K562 (cell line): ENCODE results near the gene POP7. TPM values are rescaled to one million over a fixed set of nuclear protein-coding genes. Genes with fewer than 3 reads are reported as not detected.

Source experiments
- AFF4 ChIP-seq: sonication (generic); formaldehyde crosslinking; IDR thresholded peaks from 2 replicates; pipeline ENCODE4 v1.8.0; 2023; ENCODE audit warnings: mild to moderate bottlenecking, missing genetic modification reagents
- BCOR ChIP-seq: fragments of 450-650 bp; IDR thresholded peaks from 2 replicates; pipeline ENCODE4 v1.6.1; 2016
- CSDE1 ChIP-seq, 2 experiments: fragments of 450-650 bp; IDR thresholded peaks; 2 replicates each; pipeline ENCODE4 v1.6.1; 2016; ENCODE audit warnings: mild to moderate bottlenecking in 1 of 2
- FOXO4 ChIP-seq: fragments of 450-650 bp; formaldehyde crosslinking; IDR thresholded peaks from 2 replicates; pipeline ENCODE4 v1.4.0; 2020; ENCODE audit warnings: mild to moderate bottlenecking, moderate library complexity
- HMGXB4 ChIP-seq: sonication (generic); formaldehyde crosslinking; IDR thresholded peaks from 2 replicates; pipeline ENCODE4 v1.8.1; 2023; ENCODE audit warnings: mild to moderate bottlenecking, missing genetic modification reagents
- KLF13 ChIP-seq: fragments of 450-650 bp; IDR thresholded peaks from 2 replicates; pipeline ENCODE4 v1.6.1; 2016; ENCODE audit warnings: missing genetic modification characterization, low read depth, mild to moderate bottlenecking, missing compliant biosample characterization, moderate library complexity, borderline replicate concordance
- MNT ChIP-seq, 2 experiments: fragments of 450-650 bp; conservative IDR thresholded peaks; 2 replicates each; pipeline ENCODE4 v1.6.1; 2017; ENCODE audit warnings: mild to moderate bottlenecking in 2 of 2, moderate library complexity in 2 of 2
- NR2F6 ChIP-seq: fragments of 450-650 bp; formaldehyde crosslinking; IDR thresholded peaks from 2 replicates; pipeline ENCODE4 v1.4.0; 2020; ENCODE audit warnings: mild to moderate bottlenecking
- PCBP2 ChIP-seq: fragments of 200-400 bp; formaldehyde crosslinking; IDR thresholded peaks from 2 replicates; pipeline ENCODE4 v1.6.1; 2018; ENCODE audit warnings: low read length, low read depth, mild to moderate bottlenecking, moderate library complexity; ENCODE audit not compliant: poor library complexity, severe bottlenecking
- PTBP1 ChIP-seq: fragments of 200-400 bp; formaldehyde crosslinking; IDR thresholded peaks from 2 replicates; pipeline ENCODE4 v1.6.1; 2017; ENCODE audit warnings: low read depth, low read length
- RERE ChIP-seq: sonication (generic); formaldehyde crosslinking; IDR thresholded peaks from 2 replicates; pipeline ENCODE4 v1.8.0; 2023; ENCODE audit warnings: missing genetic modification reagents, mild to moderate bottlenecking, borderline replicate concordance
- TBP ChIP-seq: optimal IDR thresholded peaks from 2 replicates; pipeline ENCODE3; 2011; ENCODE audit warnings: low read depth, low read length, improper control_type of control experiment
- polyA plus RNA-seq, 8 experiments: library from polyadenylated mRNA; depleted of rRNA in 4 of 8; stranded (reverse) in 5 of 8; unstranded in 3 of 8; fragments of >200 nt; fragmentation: Nextera tagmentation in 2 of 8; fragmentation: Illumina TruSeq in 1 of 8; extraction: Ambion mirVana in 2 of 8; extraction: Trizol in 1 of 8; gene quantifications; 2 replicates each; pipeline versions ENCODE4 v1.2.1 to v1.2.3, GENCODE V29; 2011 to 2014; ENCODE audit warnings: inconsistent platforms in 1 of 8, missing spikeins in 1 of 8
- total RNA-seq, 7 experiments: library from RNA; depleted of rRNA in 6 of 7; stranded (reverse); fragments of >200 nt in 6 of 7; fragmentation: Illumina TruSeq in 2 of 7; extraction: Trizol in 2 of 7; gene quantifications; 2 replicates each; pipeline versions ENCODE4 v1.2.1 to v1.2.3, GENCODE V29; 2011 to 2021; ENCODE audit warnings: low replicate concordance in 1 of 7

Gene POP7
- total and polyA plus RNA-seq, 9 of the 15 experiments (the other 6 are each of a cell fraction or from before 2014, with no cell fraction given), result 11.5 to 163 (median 68.9) TPM

GRCh38 chr7:100675581-100676350 lies 30.2 kb upstream of the POP7 start (continued):
- TF ChIP-seq MNT (conservative IDR thresholded peaks at IDR 0.05) (peak; percentile 15 to 60; a peak in 2 of 4 replicates), PTBP1 (no peak), AFF4 (CRISPR knock-in tag) (no peak), PCBP2 (no peak), RERE (CRISPR knock-in tag) (no peak), FOXO4 (no peak), CSDE1 (IDR thresholded peaks at IDR 0.05) (no peak; a peak in 1 of 4 replicates), HMGXB4 (no peak), BCOR (no peak), KLF13 (tag) (peak; percentile 27; the same call in 1 of the 2 replicates), NR2F6 (CRISPR knock-in tag) (no peak), TBP (peak; percentile 55)
